Caco-2 (cell line): ENCODE results near the gene TRPV4. TPM values are rescaled to one million over a fixed set of nuclear protein-coding genes. Genes with fewer than 3 reads are reported as not detected.

Source experiments
- BruUV-seq: library from RNA; stranded (reverse); fragments of 400-500 nt; replicated peaks from 2 replicates; lab custom pipeline; 2021; lab: Mats Ljungman, UMichigan
- CTCF ChIA-PET: fragments of 300-600 bp; sonication (Branson Sonifier 250); formaldehyde crosslinking; loops from one replicate; lab custom pipeline; 2022; ENCODE audit warnings: antibody characterized with exemption; lab: Charles Lee
- POLR2A ChIA-PET: fragments of 300-600 bp; sonication (Branson Sonifier 250); formaldehyde crosslinking; loops from one replicate; lab custom pipeline; 2022; ENCODE audit warnings: antibody characterized with exemption; lab: Charles Lee
- DNase-seq, 2 experiments: peaks; one replicate each; pipeline versions ENCODE4 v3.0.0 to v3.0.0-alpha.2; 2020 to 2022
- H3K27me3 ChIP-seq: replicated peaks from 2 replicates; pipeline ENCODE4 v1.6.0; 2011; ENCODE audit warnings: low read length; ENCODE audit not compliant: control insufficient read depth, insufficient read depth
- H3K36me3 ChIP-seq: 2 replicates; pipeline ENCODE4 v1.5.1; 2011; ENCODE audit warnings: low read length; ENCODE audit not compliant: control insufficient read depth, insufficient read depth
- H3K4me1 ChIP-seq: fragments of 250-450 bp; sonication (Bioruptor Pico); 2 replicates; pipeline ENCODE4 v1.5.1; 2020; ENCODE audit warnings: mild to moderate bottlenecking
- H3K4me3 ChIP-seq: 2 replicates; pipeline ENCODE4 v1.5.1; 2011; ENCODE audit warnings: low read depth, mild to moderate bottlenecking, control low read depth, low read length
- H3K9me3 ChIP-seq: fragments of 250-450 bp; sonication (Bioruptor Pico); 2 replicates; pipeline ENCODE4 v1.5.1; 2020; ENCODE audit warnings: mild to moderate bottlenecking, moderate library complexity
- H3K27ac Mint-ChIP-seq: one replicate; pipeline ENCODE4 v1.8.0; 2022; ENCODE audit warnings: mixed read lengths; ENCODE audit not compliant: unreplicated experiment
- H3K27me3 Mint-ChIP-seq: one replicate; pipeline ENCODE4 v1.8.0; 2022; ENCODE audit warnings: mixed read lengths; ENCODE audit not compliant: insufficient read depth, unreplicated experiment
- H3K36me3 Mint-ChIP-seq: one replicate; pipeline ENCODE4 v1.8.0; 2022; ENCODE audit warnings: mild to moderate bottlenecking, mixed read lengths; ENCODE audit not compliant: insufficient read depth, unreplicated experiment
- H3K4me1 Mint-ChIP-seq: one replicate; pipeline ENCODE4 v1.8.0; 2022; ENCODE audit warnings: low read depth, mixed read lengths; ENCODE audit not compliant: unreplicated experiment
- H3K4me3 Mint-ChIP-seq: one replicate; pipeline ENCODE4 v1.8.0; 2022; ENCODE audit warnings: mild to moderate bottlenecking, moderate library complexity, mixed read lengths; ENCODE audit not compliant: unreplicated experiment
- H3K9me3 Mint-ChIP-seq: one replicate; pipeline ENCODE4 v1.8.0; 2022; ENCODE audit warnings: mixed read lengths; ENCODE audit not compliant: unreplicated experiment
- intact Hi-C: fragments of 100-400 bp; cut with micrococcal nuclease; formaldehyde crosslinking; loops from one replicate; pipeline ENCODE4 v1.10.0; 2022; ENCODE audit not compliant: unreplicated experiment
- total RNA-seq: library from RNA; stranded (reverse); gene quantifications from 2 replicates; pipeline ENCODE4 v1.2.3, GENCODE V29; 2022
- TF ChIP-seq, protein P1 (sequence below), 2 experiments: fragments of 200-600 bp in 1 of 2; IDR thresholded peaks; 1 replicate in 1 of 2; 2 replicates in 1 of 2; pipeline versions ENCODE4 v1.5.1 to v1.8.0; 2011 to 2022; ENCODE audit warnings: antibody characterized with exemption in 1 of 2, control low read depth in 1 of 2, inconsistent platforms in 1 of 2, low read depth in 1 of 2, low read length in 1 of 2, mild to moderate bottlenecking in 1 of 2, moderate library complexity in 1 of 2; ENCODE audit not compliant: insufficient read depth in 1 of 2, severe bottlenecking in 1 of 2, unreplicated experiment in 1 of 2

TRPV4 gene
- total RNA-seq, 1 experiment from 2014 or later: not detected

DNA sequence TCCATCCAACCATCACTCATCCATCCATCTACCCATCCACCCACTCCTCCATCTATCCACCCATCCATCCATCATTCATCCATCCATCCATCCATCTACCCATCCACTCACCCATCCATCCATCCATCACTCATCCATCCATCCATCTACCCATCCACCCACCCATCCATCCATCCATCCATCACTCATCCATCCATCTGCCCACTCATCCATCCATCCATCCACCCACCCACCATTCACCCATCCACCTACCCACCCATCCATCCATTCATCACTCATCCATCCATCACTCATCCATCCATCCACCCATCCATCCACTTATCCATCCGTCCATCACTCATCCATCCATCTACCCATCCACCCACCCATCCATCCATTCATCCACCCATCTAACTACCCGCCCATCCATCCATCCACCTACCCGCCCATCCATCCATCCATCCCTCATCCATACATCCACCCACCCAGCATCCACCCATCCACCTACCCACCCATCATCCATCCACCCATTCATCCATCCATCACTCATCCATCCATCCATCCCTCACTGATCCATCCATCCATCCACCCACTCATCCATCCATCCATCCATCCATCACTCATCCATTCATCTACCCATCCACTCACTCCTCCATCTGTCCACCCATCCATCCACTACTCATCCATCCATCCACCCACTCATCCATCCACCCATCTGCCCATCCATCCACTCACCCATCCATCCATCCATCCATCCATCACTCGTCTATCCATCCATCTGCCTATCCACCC lies 24.1 kb downstream of the TRPV4 start:
- H3K36me3 ChIP-seq: no peaks in the 10 kb centered on the region
- H3K4me1 ChIP-seq: no peaks in the 10 kb centered on the region
- Mint-ChIP-seq H3K9me3 (no peaks in the 10 kb centered on the region), H3K36me3 (no peaks in the 10 kb centered on the region), H3K27ac (no peak overlapping the region), H3K27me3 (peaks cover 4% of the 10 kb centered on the region), H3K4me1 (no peaks in the 10 kb centered on the region), H3K4me3 (no peak overlapping the region)
- no peak overlapping the region for H3K4me3 ChIP-seq
- H3K27me3 ChIP-seq: no peaks in the 10 kb centered on the region
- no TSS peak for BruUV-seq
- intact Hi-C loops: no loop called here
- no peaks in the 10 kb centered on the region for H3K9me3 ChIP-seq
- POLR2A ChIA-PET: no interaction called here
- TF ChIP-seq, protein P1, sequence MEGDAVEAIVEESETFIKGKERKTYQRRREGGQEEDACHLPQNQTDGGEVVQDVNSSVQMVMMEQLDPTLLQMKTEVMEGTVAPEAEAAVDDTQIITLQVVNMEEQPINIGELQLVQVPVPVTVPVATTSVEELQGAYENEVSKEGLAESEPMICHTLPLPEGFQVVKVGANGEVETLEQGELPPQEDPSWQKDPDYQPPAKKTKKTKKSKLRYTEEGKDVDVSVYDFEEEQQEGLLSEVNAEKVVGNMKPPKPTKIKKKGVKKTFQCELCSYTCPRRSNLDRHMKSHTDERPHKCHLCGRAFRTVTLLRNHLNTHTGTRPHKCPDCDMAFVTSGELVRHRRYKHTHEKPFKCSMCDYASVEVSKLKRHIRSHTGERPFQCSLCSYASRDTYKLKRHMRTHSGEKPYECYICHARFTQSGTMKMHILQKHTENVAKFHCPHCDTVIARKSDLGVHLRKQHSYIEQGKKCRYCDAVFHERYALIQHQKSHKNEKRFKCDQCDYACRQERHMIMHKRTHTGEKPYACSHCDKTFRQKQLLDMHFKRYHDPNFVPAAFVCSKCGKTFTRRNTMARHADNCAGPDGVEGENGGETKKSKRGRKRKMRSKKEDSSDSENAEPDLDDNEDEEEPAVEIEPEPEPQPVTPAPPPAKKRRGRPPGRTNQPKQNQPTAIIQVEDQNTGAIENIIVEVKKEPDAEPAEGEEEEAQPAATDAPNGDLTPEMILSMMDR (IDR thresholded peaks at IDR 0.05; ENCODE audit: insufficient read depth in 1 of 2, low read depth in 1 of 2, low read length in 1 of 2, severe bottlenecking in 1 of 2, unreplicated experiment in 1 of 2): no peak
- DNase-seq: no peak
- CTCF ChIA-PET: interaction anchor here (5.2 kb wide), 1 partner anchor 37 kb away, joined by 43 read pairs; no protein-coding TSS in a partner anchor

DNA sequence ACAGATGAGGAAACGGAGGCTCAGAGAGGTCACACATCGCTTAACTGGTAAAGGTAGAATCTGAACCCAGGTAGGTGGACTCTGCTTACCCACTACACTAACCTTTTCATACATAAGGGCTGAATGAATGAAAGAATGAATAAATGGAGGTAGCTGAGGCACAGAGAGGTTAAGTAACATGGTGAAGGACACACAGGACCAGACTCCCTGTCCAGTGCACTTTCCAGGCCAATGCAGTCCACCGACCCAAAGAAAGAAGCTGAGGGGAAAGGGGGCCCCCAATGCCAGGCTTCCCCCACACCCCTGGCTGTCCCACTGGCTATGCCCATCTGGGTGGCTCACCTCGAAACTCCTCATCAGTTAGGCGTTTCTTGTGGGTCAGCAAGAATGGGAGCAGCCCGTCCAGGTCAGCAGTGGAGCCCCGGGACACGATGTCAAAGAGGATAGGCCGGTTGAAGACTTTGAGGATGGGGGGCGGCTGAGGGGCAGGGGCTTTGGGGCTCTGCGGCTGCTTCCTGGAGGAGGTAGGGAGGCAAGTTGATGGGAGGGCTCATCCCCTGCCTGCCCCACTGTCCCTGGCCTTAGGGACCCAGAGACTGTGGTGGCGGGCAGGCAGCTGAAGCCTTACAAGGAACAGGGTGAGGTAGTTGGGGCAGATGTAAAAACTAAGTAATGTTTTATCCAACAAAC lies 25.1 kb downstream of the TRPV4 start:
- CTCF ChIA-PET: interaction anchor here (0.6 to 5.2 kb wide), 2 partner anchors 38 to 75 kb away, joined by 3 to 43 read pairs; no protein-coding TSS in a partner anchor

More for the DNA sequence above, 25.1 kb downstream of the TRPV4 start:
- Histone ChIP-seq H3K36me3 (no peaks in the 10 kb centered on the region), H3K4me1 (no peaks in the 10 kb centered on the region), H3K9me3 (no peaks in the 10 kb centered on the region), H3K4me3 (no peak overlapping the region), H3K27me3 (no peaks in the 10 kb centered on the region)
- Mint-ChIP-seq H3K9me3 (no peaks in the 10 kb centered on the region), H3K27me3 (peaks cover 4% of the 10 kb centered on the region), H3K27ac (no peak overlapping the region), H3K36me3 (no peaks in the 10 kb centered on the region), H3K4me1 (no peaks in the 10 kb centered on the region), H3K4me3 (no peak overlapping the region)
- BruUV-seq: no TSS peak
- POLR2A ChIA-PET: no interaction called here
- TF ChIP-seq, protein P1 (IDR thresholded peaks at IDR 0.05; ENCODE audit: insufficient read depth in 1 of 2, low read depth in 1 of 2, low read length in 1 of 2, severe bottlenecking in 1 of 2, unreplicated experiment in 1 of 2): no peak
- DNase-seq: no peak
- intact Hi-C loops: no loop called here
